ENCODE data around the gene CAPNS2.
A peak's percentile ranks its signal among the peaks of the same experiment; 100 is the strongest.

The CAPNS2 gene

DNA sequence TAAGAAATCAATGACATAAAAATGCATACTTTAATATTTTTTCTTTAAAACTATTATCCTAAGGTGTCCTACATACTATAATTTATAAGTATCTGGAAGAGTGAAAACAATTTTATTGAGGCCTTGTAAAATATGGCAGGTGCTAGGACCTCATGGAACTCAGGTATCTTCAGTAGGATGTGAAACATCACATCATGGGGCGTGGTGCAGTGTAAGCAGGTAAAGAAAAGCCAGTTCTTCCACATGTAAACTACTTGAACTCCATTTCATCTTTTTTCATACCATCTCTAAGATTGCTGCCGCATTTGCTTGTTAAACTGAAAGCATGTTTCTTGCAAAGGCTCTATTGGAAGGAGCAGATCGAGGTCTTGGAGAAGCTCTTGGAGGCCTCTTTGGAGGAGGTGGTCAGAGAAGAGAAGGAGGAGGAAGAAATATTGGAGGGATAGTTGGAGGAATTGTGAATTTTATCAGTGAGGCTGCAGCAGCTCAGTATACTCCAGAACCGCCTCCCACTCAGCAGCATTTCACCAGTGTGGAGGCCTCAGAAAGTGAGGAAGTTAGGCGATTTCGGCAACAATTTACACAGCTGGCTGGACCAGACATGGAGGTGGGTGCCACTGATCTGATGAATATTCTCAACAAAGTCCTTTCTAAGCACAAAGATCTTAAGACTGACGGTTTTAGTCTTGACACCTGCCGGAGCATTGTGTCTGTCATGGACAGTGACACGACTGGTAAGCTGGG is at the start of gene CAPNS2:
CAPNS2 (plus strand) TSS at position 253 of the 744 bp plus-strand sequence; CDS start at position 326, 73 bp downstream.
- Histone ChIP-seq H3K4me1 (ENCODE audit: control insufficient read depth in 5 of 5, insufficient read depth in 5 of 5, low read length in 5 of 5) (peaks cover 4 to 22% (median 22%) of the 10 kb centered on the region in 5 donors), H3K4me3 (ENCODE audit: low read depth in 1 of 5, low read length in 5 of 5) (no peak within 1 kb of the TSS), H3K9ac (ENCODE audit: low read length in 5 of 5) (no peak within 1 kb of the TSS), H3K27me3 (ENCODE audit: control insufficient read depth in 5 of 5, insufficient read depth in 4 of 5, low read length in 5 of 5) (no peaks in the 10 kb centered on the region), H3K36me3 (ENCODE audit: control insufficient read depth in 5 of 5, insufficient read depth in 5 of 5, low read length in 5 of 5) (no peaks in the 10 kb centered on the region), H3K9me3 (ENCODE audit: control insufficient read depth in 5 of 5, low read length in 5 of 5) (no peaks in the 10 kb centered on the region), H3K27ac (ENCODE audit: low read depth, low read length) (no peak within 1 kb of the TSS)

DNA sequence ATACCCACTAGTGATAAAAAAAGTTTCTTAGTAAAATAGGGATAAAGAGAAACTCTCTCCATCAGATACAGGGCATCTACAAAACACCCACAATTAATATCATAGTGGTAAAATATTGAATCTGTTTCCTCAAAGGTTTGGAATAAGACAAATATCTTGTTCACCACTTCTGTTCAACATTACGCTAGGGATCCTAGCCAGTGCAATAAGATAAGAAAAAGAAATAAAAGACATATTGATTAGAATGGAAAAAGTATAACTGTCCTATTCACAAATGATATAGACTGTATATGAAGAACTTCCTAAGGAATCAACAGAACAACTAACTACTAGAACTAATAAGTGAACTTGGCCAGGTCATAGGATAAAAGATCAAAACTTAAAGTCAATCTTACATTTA is 44.7 kb upstream of the CAPNS2 start:
- Histone ChIP-seq H3K9me3 (ENCODE audit: control insufficient read depth in 5 of 5, low read length in 5 of 5) (peaks cover 3 to 16% (median 5%) of the 10 kb centered on the region in 5 donors), H3K4me1 (ENCODE audit: control insufficient read depth in 5 of 5, insufficient read depth in 5 of 5, low read length in 5 of 5) (peaks cover 0 to 3% (median 0%) of the 10 kb centered on the region in 5 donors)

DNA sequence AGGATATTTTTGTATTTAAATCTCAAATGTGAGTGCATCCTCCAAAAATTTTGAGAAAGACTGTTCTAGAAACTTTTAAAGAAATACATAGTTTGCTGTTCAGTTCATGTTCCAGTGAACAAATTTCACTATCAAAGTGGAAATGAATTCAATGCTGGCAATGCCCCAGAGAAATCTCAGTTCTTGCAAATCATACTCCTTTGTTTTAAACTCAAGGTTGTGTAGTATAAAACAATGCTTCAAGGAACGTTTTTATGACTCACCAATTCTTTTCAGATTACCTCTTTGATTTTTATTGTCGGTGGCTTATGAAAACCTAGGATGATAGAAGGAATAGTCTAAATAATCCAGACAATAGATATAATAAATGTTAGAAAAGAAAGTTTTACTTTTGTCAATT is 40.0 kb upstream of the CAPNS2 start:
- no peaks in the 10 kb centered on the region for H3K27me3 ChIP-seq (ENCODE audit: control insufficient read depth in 5 of 5, insufficient read depth in 4 of 5, low read length in 5 of 5)
- no peak overlapping the region for H3K4me3 ChIP-seq (ENCODE audit: low read depth in 1 of 5, low read length in 5 of 5)
- H3K27ac ChIP-seq (ENCODE audit: low read depth, low read length), result peak overlapping the region; percentile 33
- H3K9ac ChIP-seq (ENCODE audit: low read length in 5 of 5), result no peak overlapping the region
- peaks cover 0 to 7% (median 4%) of the 10 kb centered on the region in 5 donors for H3K4me1 ChIP-seq (ENCODE audit: control insufficient read depth in 5 of 5, insufficient read depth in 5 of 5, low read length in 5 of 5)
- H3K36me3 ChIP-seq (ENCODE audit: control insufficient read depth in 5 of 5, insufficient read depth in 5 of 5, low read length in 5 of 5), result peaks cover 0 to 4% (median 0%) of the 10 kb centered on the region in 5 donors
- H3K9me3 ChIP-seq (ENCODE audit: control insufficient read depth in 5 of 5, low read length in 5 of 5), result peaks cover 0 to 11% (median 2%) of the 10 kb centered on the region in 5 donors

More for the DNA sequence above, 44.7 kb upstream of the CAPNS2 start:
- H3K27ac ChIP-seq (ENCODE audit: low read depth, low read length), result no peak overlapping the region
- H3K27me3 ChIP-seq (ENCODE audit: control insufficient read depth in 5 of 5, insufficient read depth in 4 of 5, low read length in 5 of 5), result no peaks in the 10 kb centered on the region
- no peak overlapping the region for H3K9ac ChIP-seq (ENCODE audit: low read length in 5 of 5)
- H3K4me3 ChIP-seq (ENCODE audit: low read depth in 1 of 5, low read length in 5 of 5), result no peak overlapping the region
- H3K36me3 ChIP-seq (ENCODE audit: control insufficient read depth in 5 of 5, insufficient read depth in 5 of 5, low read length in 5 of 5), result no peaks in the 10 kb centered on the region

DNA sequence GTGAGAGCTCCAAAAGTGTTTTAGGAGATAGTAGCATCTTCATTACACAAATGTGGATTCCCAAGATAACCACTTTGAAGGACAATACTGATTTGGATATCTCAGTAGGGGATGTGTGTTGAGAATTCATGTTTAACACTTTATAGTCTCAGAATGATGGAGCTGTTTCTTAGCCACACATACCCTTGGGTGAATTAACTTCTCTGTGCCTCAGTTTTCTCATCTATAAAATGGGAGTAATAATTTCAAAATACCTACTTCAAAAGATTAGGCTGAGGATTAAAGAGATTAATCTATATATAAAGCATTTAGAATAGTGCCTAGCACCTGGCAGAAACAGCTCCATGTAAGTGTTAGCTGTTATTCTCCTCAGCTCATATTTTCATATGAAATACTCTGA is 38.6 kb upstream of the CAPNS2 start:
- H3K27ac ChIP-seq (ENCODE audit: low read depth, low read length), result no peak overlapping the region
- no peaks in the 10 kb centered on the region for H3K27me3 ChIP-seq (ENCODE audit: control insufficient read depth in 5 of 5, insufficient read depth in 4 of 5, low read length in 5 of 5)

DNA sequence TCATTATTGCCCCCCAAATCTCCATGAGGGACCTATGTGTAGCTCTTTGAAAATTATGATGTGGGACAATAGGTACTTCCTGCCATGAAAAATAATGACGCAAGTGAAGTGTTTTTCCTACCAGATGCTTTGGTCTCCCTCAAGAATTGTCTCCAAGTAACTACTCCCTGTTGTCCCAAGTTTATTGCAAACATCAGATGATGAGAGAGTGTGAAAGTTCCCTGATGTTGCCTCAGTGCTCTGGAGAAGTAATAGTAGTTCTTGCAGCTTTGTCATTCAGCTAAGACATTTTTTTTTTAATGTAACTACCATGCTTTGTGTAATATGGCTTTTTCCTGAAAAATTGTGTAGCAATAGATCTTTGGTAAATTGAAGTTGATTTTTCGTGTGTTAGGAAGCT is 37.5 kb upstream of the CAPNS2 start:
- Histone ChIP-seq H3K9ac (ENCODE audit: low read length in 5 of 5) (no peak overlapping the region), H3K36me3 (ENCODE audit: control insufficient read depth in 5 of 5, insufficient read depth in 5 of 5, low read length in 5 of 5) (peaks cover 0 to 4% (median 0%) of the 10 kb centered on the region in 5 donors), H3K4me1 (ENCODE audit: control insufficient read depth in 5 of 5, insufficient read depth in 5 of 5, low read length in 5 of 5) (peaks cover 0 to 7% (median 4%) of the 10 kb centered on the region in 5 donors), H3K27me3 (ENCODE audit: control insufficient read depth in 5 of 5, insufficient read depth in 4 of 5, low read length in 5 of 5) (no peaks in the 10 kb centered on the region), H3K9me3 (ENCODE audit: control insufficient read depth in 5 of 5, low read length in 5 of 5) (no peaks in the 10 kb centered on the region), H3K27ac (ENCODE audit: low read depth, low read length) (no peak overlapping the region), H3K4me3 (ENCODE audit: low read depth in 1 of 5, low read length in 5 of 5) (no peak overlapping the region)

More for the DNA sequence above, 38.6 kb upstream of the CAPNS2 start:
- Histone ChIP-seq H3K4me1 (ENCODE audit: control insufficient read depth in 5 of 5, insufficient read depth in 5 of 5, low read length in 5 of 5) (peaks cover 0 to 7% (median 4%) of the 10 kb centered on the region in 5 donors), H3K4me3 (ENCODE audit: low read depth in 1 of 5, low read length in 5 of 5) (no peak overlapping the region), H3K9ac (ENCODE audit: low read length in 5 of 5) (no peak overlapping the region), H3K9me3 (ENCODE audit: control insufficient read depth in 5 of 5, low read length in 5 of 5) (no peaks in the 10 kb centered on the region), H3K36me3 (ENCODE audit: control insufficient read depth in 5 of 5, insufficient read depth in 5 of 5, low read length in 5 of 5) (peaks cover 0 to 4% (median 0%) of the 10 kb centered on the region in 5 donors)

DNA sequence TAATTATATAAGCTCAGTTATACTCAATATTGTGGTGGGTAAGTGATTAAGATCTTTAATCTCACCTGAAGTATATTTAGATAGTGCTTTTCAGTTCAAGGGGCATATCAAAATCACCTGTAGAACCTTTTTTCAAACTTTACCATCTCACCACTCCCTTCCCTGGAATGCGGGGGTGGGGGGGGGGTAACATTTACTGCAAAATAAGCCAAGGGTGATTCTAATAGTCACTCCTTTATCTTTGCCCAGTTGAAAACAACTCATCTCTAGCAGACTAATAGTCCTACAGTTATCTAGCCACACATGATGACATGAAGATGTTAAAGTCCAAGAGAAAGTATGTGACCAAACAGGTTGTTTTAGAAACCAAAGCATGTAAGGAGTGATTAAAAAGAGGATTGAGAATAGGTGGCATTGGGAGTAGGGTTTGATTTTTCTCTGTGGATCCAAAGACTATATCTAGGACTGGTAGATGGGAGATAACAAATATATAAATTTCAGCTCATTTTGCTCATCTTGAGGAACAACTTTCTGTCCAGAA is 36.1 kb upstream of the CAPNS2 start:
- peaks cover 0 to 7% (median 4%) of the 10 kb centered on the region in 5 donors for H3K4me1 ChIP-seq (ENCODE audit: control insufficient read depth in 5 of 5, insufficient read depth in 5 of 5, low read length in 5 of 5)
- H3K27ac ChIP-seq (ENCODE audit: low read depth, low read length), result no peak overlapping the region
- H3K4me3 ChIP-seq (ENCODE audit: low read depth in 1 of 5, low read length in 5 of 5), result no peak overlapping the region
- H3K36me3 ChIP-seq (ENCODE audit: control insufficient read depth in 5 of 5, insufficient read depth in 5 of 5, low read length in 5 of 5), result peaks cover 0 to 4% (median 0%) of the 10 kb centered on the region in 5 donors
- no peaks in the 10 kb centered on the region for H3K9me3 ChIP-seq (ENCODE audit: control insufficient read depth in 5 of 5, low read length in 5 of 5)
- no peak overlapping the region for H3K9ac ChIP-seq (ENCODE audit: low read length in 5 of 5)
- no peaks in the 10 kb centered on the region for H3K27me3 ChIP-seq (ENCODE audit: control insufficient read depth in 5 of 5, insufficient read depth in 4 of 5, low read length in 5 of 5)

DNA sequence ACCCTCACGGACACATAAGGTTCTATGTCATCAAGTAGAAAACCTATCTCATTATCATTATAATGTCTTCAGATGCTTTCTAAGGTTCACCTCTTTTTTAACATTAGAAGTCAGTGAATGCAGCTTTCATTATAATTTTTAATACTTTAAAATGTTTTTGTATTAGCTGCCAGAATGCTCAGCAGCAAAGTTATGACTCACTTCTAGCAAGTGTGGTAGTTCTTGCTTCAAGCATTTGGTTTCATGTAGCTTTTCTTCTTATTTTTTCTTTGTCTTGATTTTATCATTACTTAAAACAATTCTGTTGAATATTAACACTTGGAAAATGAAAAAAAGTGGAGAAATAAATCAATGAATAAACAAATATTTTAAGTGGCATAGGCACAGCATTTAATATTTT is 34.3 kb upstream of the CAPNS2 start:
- no peak overlapping the region for H3K9ac ChIP-seq (ENCODE audit: low read length in 5 of 5)
- peaks cover 0 to 4% (median 0%) of the 10 kb centered on the region in 5 donors for H3K36me3 ChIP-seq (ENCODE audit: control insufficient read depth in 5 of 5, insufficient read depth in 5 of 5, low read length in 5 of 5)
- H3K4me3 ChIP-seq (ENCODE audit: low read depth in 1 of 5, low read length in 5 of 5), result no peak overlapping the region
- H3K4me1 ChIP-seq (ENCODE audit: control insufficient read depth in 5 of 5, insufficient read depth in 5 of 5, low read length in 5 of 5), result peaks cover 0 to 7% (median 3%) of the 10 kb centered on the region in 5 donors
- no peaks in the 10 kb centered on the region for H3K9me3 ChIP-seq (ENCODE audit: control insufficient read depth in 5 of 5, low read length in 5 of 5)
- H3K27me3 ChIP-seq (ENCODE audit: control insufficient read depth in 5 of 5, insufficient read depth in 4 of 5, low read length in 5 of 5), result no peaks in the 10 kb centered on the region
- no peak overlapping the region for H3K27ac ChIP-seq (ENCODE audit: low read depth, low read length)

DNA sequence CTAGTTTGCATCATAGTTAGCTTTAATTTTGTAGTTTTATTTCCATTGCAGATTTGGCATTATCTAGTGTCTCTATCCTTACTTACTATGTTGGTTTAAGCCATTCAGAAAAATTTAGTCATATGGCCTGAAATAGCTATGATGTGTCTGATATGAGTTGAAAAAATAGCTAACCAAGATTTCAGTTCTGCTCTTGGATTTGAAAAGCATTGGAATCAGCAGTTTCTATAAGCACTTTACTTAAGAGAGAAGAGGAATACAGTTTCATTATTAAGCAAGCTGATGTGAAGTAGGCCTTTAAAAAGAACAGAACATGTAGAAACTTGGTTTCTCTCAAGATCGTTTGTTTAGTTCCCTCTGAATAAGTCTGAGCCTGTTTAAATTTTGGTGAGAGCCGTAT is 31.7 kb upstream of the CAPNS2 start:
- Histone ChIP-seq H3K36me3 (ENCODE audit: control insufficient read depth in 5 of 5, insufficient read depth in 5 of 5, low read length in 5 of 5) (peaks cover 0 to 4% (median 0%) of the 10 kb centered on the region in 5 donors), H3K9me3 (ENCODE audit: control insufficient read depth in 5 of 5, low read length in 5 of 5) (no peaks in the 10 kb centered on the region), H3K4me1 (ENCODE audit: control insufficient read depth in 5 of 5, insufficient read depth in 5 of 5, low read length in 5 of 5) (no peaks in the 10 kb centered on the region), H3K9ac (ENCODE audit: low read length in 5 of 5) (no peak overlapping the region), H3K4me3 (ENCODE audit: low read depth in 1 of 5, low read length in 5 of 5) (no peak overlapping the region), H3K27ac (ENCODE audit: low read depth, low read length) (no peak overlapping the region), H3K27me3 (ENCODE audit: control insufficient read depth in 5 of 5, insufficient read depth in 4 of 5, low read length in 5 of 5) (no peaks in the 10 kb centered on the region)

DNA sequence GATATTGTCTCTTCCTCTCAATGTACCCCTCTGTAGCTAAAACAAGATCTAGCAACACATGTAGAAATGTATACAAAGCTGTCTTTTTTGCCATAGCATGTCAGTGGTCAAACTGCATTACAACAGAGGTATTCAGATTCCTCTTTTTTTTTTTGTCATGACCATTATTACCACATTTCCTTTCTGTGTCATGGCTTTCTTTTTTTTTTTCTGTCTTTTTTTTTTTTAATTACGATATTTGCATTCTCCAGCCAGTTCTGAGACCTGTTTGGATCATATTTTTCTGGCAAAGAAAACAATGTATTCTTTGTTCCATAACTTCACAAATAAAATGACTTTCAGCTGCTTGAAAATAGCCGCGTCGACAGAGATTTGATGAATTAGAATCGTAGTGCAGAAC is 27.4 kb upstream of the CAPNS2 start:
- Histone ChIP-seq H3K36me3 (ENCODE audit: control insufficient read depth in 5 of 5, insufficient read depth in 5 of 5, low read length in 5 of 5) (no peaks in the 10 kb centered on the region), H3K9ac (ENCODE audit: low read length in 5 of 5) (no peak overlapping the region), H3K4me3 (ENCODE audit: low read depth in 1 of 5, low read length in 5 of 5) (no peak overlapping the region), H3K9me3 (ENCODE audit: control insufficient read depth in 5 of 5, low read length in 5 of 5) (no peaks in the 10 kb centered on the region), H3K27ac (ENCODE audit: low read depth, low read length) (no peak overlapping the region), H3K27me3 (ENCODE audit: control insufficient read depth in 5 of 5, insufficient read depth in 4 of 5, low read length in 5 of 5) (no peaks in the 10 kb centered on the region), H3K4me1 (ENCODE audit: control insufficient read depth in 5 of 5, insufficient read depth in 5 of 5, low read length in 5 of 5) (peaks cover 0 to 2% (median 0%) of the 10 kb centered on the region in 5 donors)

DNA sequence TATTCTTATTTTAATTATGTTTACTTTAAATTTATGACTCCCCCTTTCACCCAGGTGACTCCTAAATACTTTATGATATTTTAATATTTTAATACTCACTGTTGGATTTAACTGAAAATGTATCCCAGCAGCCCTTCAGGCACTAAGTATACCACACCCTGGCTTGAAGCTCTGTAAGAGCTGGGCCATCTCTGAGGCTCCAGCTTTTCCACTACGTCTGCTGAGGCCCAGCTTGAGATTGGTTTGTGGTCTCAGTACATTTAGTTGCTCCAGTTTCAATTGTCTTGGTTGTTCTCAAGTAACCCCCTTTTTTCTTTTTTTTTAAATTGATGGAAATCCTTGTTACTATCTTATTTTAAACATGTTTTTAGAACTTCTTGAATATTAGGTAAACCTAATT is 27.0 kb upstream of the CAPNS2 start:
- Histone ChIP-seq H3K4me1 (ENCODE audit: control insufficient read depth in 5 of 5, insufficient read depth in 5 of 5, low read length in 5 of 5) (peaks cover 0 to 2% (median 0%) of the 10 kb centered on the region in 5 donors), H3K27ac (ENCODE audit: low read depth, low read length) (no peak overlapping the region), H3K27me3 (ENCODE audit: control insufficient read depth in 5 of 5, insufficient read depth in 4 of 5, low read length in 5 of 5) (no peaks in the 10 kb centered on the region), H3K9me3 (ENCODE audit: control insufficient read depth in 5 of 5, low read length in 5 of 5) (no peaks in the 10 kb centered on the region), H3K36me3 (ENCODE audit: control insufficient read depth in 5 of 5, insufficient read depth in 5 of 5, low read length in 5 of 5) (no peaks in the 10 kb centered on the region), H3K9ac (ENCODE audit: low read length in 5 of 5) (no peak overlapping the region), H3K4me3 (ENCODE audit: low read depth in 1 of 5, low read length in 5 of 5) (no peak overlapping the region)
